GM23338 (cell line): ENCODE measurements around the gene SYT6. TPM values are rescaled to one million over a fixed set of nuclear protein-coding genes. Genes with fewer than 3 reads are reported as not detected.

ENCODE experiments used
- ATAC-seq: fragments of 200-7000 bp; cut with Tn5 transposase; 3 replicates; pipeline ENCODE4 v1.9.1; 2020
- DNase-seq: peaks from one replicate; pipeline ENCODE4 v3.0.0-alpha.2; 2015; ENCODE audit warnings: low spot score
- H2AFZ ChIP-seq: fragments of 200-600 bp; sonication (generic); 2 replicates; pipeline ENCODE4 v1.8.0; 2016; ENCODE audit warnings: antibody characterized with exemption, mild to moderate bottlenecking, moderate library complexity
- H3F3A ChIP-seq: fragments of 200-600 bp; sonication (generic); replicated peaks from 2 replicates; pipeline ENCODE4 v1.8.0; 2017; ENCODE audit warnings: antibody characterized with exemption, mixed run types, low read depth
- H3K27ac ChIP-seq: fragments of 200-600 bp; sonication (generic); 2 replicates; pipeline ENCODE4 v1.6.1; 2016; ENCODE audit warnings: low read depth
- H3K27me3 ChIP-seq: fragments of 200-600 bp; sonication (generic); 2 replicates; pipeline ENCODE4 v1.8.0; 2016; ENCODE audit warnings: mild to moderate bottlenecking, mixed run types, moderate library complexity; ENCODE audit not compliant: insufficient read depth
- H3K36me3 ChIP-seq: fragments of 200-600 bp; sonication (generic); 2 replicates; pipeline ENCODE4 v1.8.0; 2016; ENCODE audit warnings: mild to moderate bottlenecking; ENCODE audit not compliant: insufficient read depth
- H3K4me1 ChIP-seq: fragments of 200-600 bp; sonication (generic); 2 replicates; pipeline ENCODE4 v1.8.0; 2016; ENCODE audit warnings: mild to moderate bottlenecking, moderate library complexity; ENCODE audit not compliant: insufficient read depth
- H3K4me2 ChIP-seq: fragments of 200-600 bp; sonication (generic); 2 replicates; pipeline ENCODE4 v1.7.1; 2017; ENCODE audit warnings: mixed run types
- H3K4me3 ChIP-seq: fragments of 200-600 bp; sonication (generic); 2 replicates; pipeline ENCODE4 v1.6.1; 2016; ENCODE audit warnings: mixed run types
- H3K79me2 ChIP-seq: fragments of 200-600 bp; sonication (generic); replicated peaks from 2 replicates; pipeline ENCODE4 v1.8.0; 2017; ENCODE audit warnings: mild to moderate bottlenecking; ENCODE audit not compliant: insufficient read depth
- H3K9me2 ChIP-seq: fragments of 200-600 bp; sonication (generic); 2 replicates; pipeline ENCODE4 v1.8.0; 2017; ENCODE audit not compliant: insufficient read depth
- H4K20me1 ChIP-seq: fragments of 200-600 bp; sonication (generic); replicated peaks from 2 replicates; pipeline ENCODE4 v1.8.0; 2017; ENCODE audit warnings: mild to moderate bottlenecking; ENCODE audit not compliant: insufficient read depth
- H3K27ac Mint-ChIP-seq: 2 replicates; pipeline ENCODE4 v1.8.0; 2020; ENCODE audit warnings: inconsistent platforms, mild to moderate bottlenecking, moderate library complexity, mixed read lengths
- H3K27me3 Mint-ChIP-seq: 3 replicates; pipeline ENCODE4 v1.8.0; 2022; ENCODE audit warnings: low read depth, mild to moderate bottlenecking, moderate library complexity, mixed read lengths, inconsistent platforms; ENCODE audit not compliant: insufficient read depth, poor library complexity
- H3K36me3 Mint-ChIP-seq: 3 replicates; pipeline ENCODE4 v1.8.0; 2021; ENCODE audit warnings: low read depth, mild to moderate bottlenecking, inconsistent platforms, moderate library complexity, mixed read lengths
- H3K4me1 Mint-ChIP-seq: 3 replicates; pipeline ENCODE4 v1.8.0; 2020; ENCODE audit warnings: mild to moderate bottlenecking, inconsistent platforms, mixed read lengths
- H3K4me3 Mint-ChIP-seq: 3 replicates; pipeline ENCODE4 v1.8.0; 2021; ENCODE audit warnings: moderate library complexity, mild to moderate bottlenecking, inconsistent platforms, mixed read lengths
- H3K9me3 Mint-ChIP-seq: 3 replicates; pipeline ENCODE4 v1.8.0; 2020; ENCODE audit warnings: moderate library complexity, mild to moderate bottlenecking, inconsistent platforms, mixed read lengths
- CREB1 ChIP-seq: fragments of 250-450 bp; sonication (Bioruptor Pico); IDR thresholded peaks from 2 replicates; pipeline ENCODE4 v1.5.0; 2020; ENCODE audit warnings: low read depth, mild to moderate bottlenecking, moderate library complexity
- CTCF ChIP-seq, 2 experiments: fragments of 200-600 bp in 1 of 2; sonication (generic) in 1 of 2; conservative IDR thresholded peaks; 2 replicates each; pipeline versions ENCODE4 v1.5.1 to v1.6.1; 2016 to 2017; ENCODE audit warnings: antibody characterized with exemption in 2 of 2, low read depth in 2 of 2, mild to moderate bottlenecking in 2 of 2, moderate library complexity in 1 of 2
- ETS1 ChIP-seq: IDR thresholded peaks from 2 replicates; pipeline ENCODE4 v1.6.1; 2016; ENCODE audit warnings: antibody characterized with exemption
- EZH2 ChIP-seq: fragments of 200-600 bp; sonication (generic); IDR thresholded peaks from one replicate; pipeline ENCODE4 v1.8.0; 2017; ENCODE audit warnings: antibody characterized with exemption, mild to moderate bottlenecking, low read depth; ENCODE audit not compliant: unreplicated experiment
- EZH2phosphoT487 ChIP-seq: fragments of 200-600 bp; sonication (generic); IDR thresholded peaks from one replicate; pipeline ENCODE4 v1.8.1; 2018; ENCODE audit warnings: antibody characterized with exemption; ENCODE audit not compliant: unreplicated experiment
- JUNB ChIP-seq: IDR thresholded peaks from one replicate; pipeline ENCODE4 v1.6.1; 2016; ENCODE audit warnings: antibody characterized with exemption; ENCODE audit not compliant: unreplicated experiment
- NANOG ChIP-seq: IDR thresholded peaks from 2 replicates; pipeline ENCODE4 v1.6.1; 2016; ENCODE audit warnings: antibody characterized with exemption, borderline replicate concordance
- POLR2AphosphoS5 ChIP-seq: IDR thresholded peaks from 2 replicates; pipeline ENCODE4 v1.6.1; 2016; ENCODE audit warnings: antibody characterized with exemption, low read depth
- REST ChIP-seq: IDR thresholded peaks from one replicate; pipeline ENCODE4 v1.6.1; 2018; ENCODE audit warnings: antibody characterized with exemption; ENCODE audit not compliant: unreplicated experiment
- STAT1 ChIP-seq: IDR thresholded peaks from one replicate; pipeline ENCODE4 v1.6.1; 2016; ENCODE audit warnings: antibody characterized with exemption; ENCODE audit not compliant: unreplicated experiment
- ZNF114 ChIP-seq: fragments of 250-450 bp; sonication (Bioruptor Pico); IDR thresholded peaks from 2 replicates; pipeline ENCODE4 v1.5.0; 2020; ENCODE audit warnings: mild to moderate bottlenecking, moderate library complexity
- ZNF331 ChIP-seq: fragments of 250-450 bp; sonication (Bioruptor Pico); IDR thresholded peaks from 2 replicates; pipeline ENCODE4 v1.5.0; 2020; ENCODE audit warnings: low read depth, mild to moderate bottlenecking, moderate library complexity
- ZNF462 ChIP-seq: fragments of 250-450 bp; sonication (Bioruptor Pico); IDR thresholded peaks from 2 replicates; pipeline ENCODE4 v1.5.0; 2020; ENCODE audit warnings: mild to moderate bottlenecking, moderate library complexity
- polyA plus RNA-seq: library from polyadenylated mRNA; unstranded; fragments of >200 nt; fragmentation: Nextera tagmentation; extraction: Ambion mirVana; gene quantifications from 2 replicates; pipeline ENCODE4 v1.2.1, GENCODE V29; 2016
- total RNA-seq: library from RNA; depleted of rRNA; stranded (reverse); fragments of >200 nt; shearing (Covaris generic); gene quantifications from 2 replicates; pipeline ENCODE4 v1.2.3, GENCODE V29; 2014

SYT6 gene
- total and polyA plus RNA-seq, 2 experiments from 2014 or later, result 31.2 to 42.6 TPM

- TF ChIP-seq JUNB (no peak), EZH2phosphoT487 (no peak), CTCF (conservative IDR thresholded peaks at IDR 0.05; ENCODE audit: low read depth in 2 of 2) (no peak), POLR2AphosphoS5 (no peak), REST (no peak), CREB1 (CRISPR knock-in tag) (no peak), NANOG (no peak), EZH2 (no peak), ETS1 (no peak), STAT1 (no peak), ZNF114 (no peak), ZNF331 (CRISPR knock-in tag) (no peak), ZNF462 (CRISPR knock-in tag) (no peak)
- Mint-ChIP-seq H3K27ac (no peak overlapping the region), H3K36me3 (peaks cover 90% of the 10 kb centered on the region), H3K9me3 (no peaks in the 10 kb centered on the region), H3K4me3 (no peak overlapping the region), H3K27me3 (peaks cover 14% of the 10 kb centered on the region), H3K4me1 (peaks cover 29% of the 10 kb centered on the region)
- H3F3A ChIP-seq, result peaks cover 17% of the 10 kb centered on the region; the same call in 1 of the 2 replicates
- H3K4me2 ChIP-seq, result no peak overlapping the region
- peaks cover 6% of the 10 kb centered on the region for H3K79me2 ChIP-seq
- H3K4me3 ChIP-seq, result no peak overlapping the region
- no peak overlapping the region for H2AFZ ChIP-seq
- no peak overlapping the region for H3K27ac ChIP-seq
- H3K27me3 ChIP-seq, result no peaks in the 10 kb centered on the region
- H3K9me2 ChIP-seq, result 0 out of 2 replicates have a peak, but pooled peaks cover 5% of the 10 kb centered on the region
- H3K36me3 ChIP-seq, result peaks cover 36% of the 10 kb centered on the region
- 0 out of 2 replicates have a peak, but pooled peaks cover 5% of the 10 kb centered on the region for H3K4me1 ChIP-seq
- no peak for DNase-seq
- H4K20me1 ChIP-seq, result peaks cover 18% of the 10 kb centered on the region
- ATAC-seq, result no peak
Observed at GRCh38 chr1:114133129-114133528, 20.5 kb downstream of the SYT6 start.
